ENCODE measurements around the gene CRABP1.
"Not testable (repeated sequence)": the region's sequence is repeated elsewhere in the genome, so short reads cannot be mapped to it uniquely, and the experiment has no call there.

Gene CRABP1

GRCh38 chr15:78364233-78364632 lies 24.1 kb downstream of the CRABP1 start:
- H3K27me3 Mint-ChIP-seq = peaks cover 20 to 51% of the 10 kb centered on the region in 2 donors

DNA sequence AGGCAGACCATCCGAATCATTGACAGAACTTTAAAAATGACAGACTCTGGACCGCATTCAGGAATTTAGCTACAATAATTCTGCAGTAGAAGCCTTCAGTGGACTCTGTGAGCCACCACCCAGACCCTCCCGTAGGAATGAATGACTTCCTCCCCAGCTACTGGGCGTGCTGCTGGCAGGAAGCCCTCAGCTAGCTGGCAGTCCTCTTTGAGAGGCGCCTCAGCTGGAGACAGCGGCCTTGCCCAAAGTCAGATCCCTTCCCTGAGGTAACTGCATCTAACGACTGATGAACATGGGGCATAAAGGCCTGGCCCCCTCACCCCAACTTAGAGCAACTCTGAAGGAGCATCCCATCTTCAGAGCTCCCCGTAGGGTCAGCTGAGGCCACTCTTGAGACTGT lies 25.8 kb downstream of the CRABP1 start:
- H3K9me3 Mint-ChIP-seq = no peaks in the 10 kb centered on the region
- no peak overlapping the region for H3K4me3 Mint-ChIP-seq
- H3K27me3 Mint-ChIP-seq = peaks cover 20 to 49% of the 10 kb centered on the region in 2 donors
- no peaks in the 10 kb centered on the region for H3K36me3 Mint-ChIP-seq
- no peak overlapping the region for H3K27ac Mint-ChIP-seq
- ATAC-seq (replicated peaks) = no peak
- no peak for DNase-seq
- peaks cover 0 to under 1% of the 10 kb centered on the region in 2 donors for H3K4me1 Mint-ChIP-seq

More at GRCh38 chr15:78364233-78364632, 24.1 kb downstream of the CRABP1 start:
- DNase-seq = no peak
- no peaks in the 10 kb centered on the region for H3K36me3 Mint-ChIP-seq
- no peak for ATAC-seq (replicated peaks)
- H3K4me1 Mint-ChIP-seq = peaks cover 0 to 2% of the 10 kb centered on the region in 2 donors
- no peaks in the 10 kb centered on the region for H3K9me3 Mint-ChIP-seq
- no peak overlapping the region for H3K4me3 Mint-ChIP-seq
- no peak overlapping the region for H3K27ac Mint-ChIP-seq

- no peaks in the 10 kb centered on the region for H3K4me1 Mint-ChIP-seq
- H3K27ac Mint-ChIP-seq = no peak overlapping the region
- no peaks in the 10 kb centered on the region for H3K9me3 Mint-ChIP-seq
- DNase-seq (no peak), ATAC-seq (replicated peaks) (no peak)
- H3K36me3 Mint-ChIP-seq = no peaks in the 10 kb centered on the region
- peaks cover 20 to 48% of the 10 kb centered on the region in 2 donors for H3K27me3 Mint-ChIP-seq
- no peak overlapping the region for H3K4me3 Mint-ChIP-seq
Observed at GRCh38 chr15:78366342-78366741, 26.2 kb downstream of the CRABP1 start.

DNA sequence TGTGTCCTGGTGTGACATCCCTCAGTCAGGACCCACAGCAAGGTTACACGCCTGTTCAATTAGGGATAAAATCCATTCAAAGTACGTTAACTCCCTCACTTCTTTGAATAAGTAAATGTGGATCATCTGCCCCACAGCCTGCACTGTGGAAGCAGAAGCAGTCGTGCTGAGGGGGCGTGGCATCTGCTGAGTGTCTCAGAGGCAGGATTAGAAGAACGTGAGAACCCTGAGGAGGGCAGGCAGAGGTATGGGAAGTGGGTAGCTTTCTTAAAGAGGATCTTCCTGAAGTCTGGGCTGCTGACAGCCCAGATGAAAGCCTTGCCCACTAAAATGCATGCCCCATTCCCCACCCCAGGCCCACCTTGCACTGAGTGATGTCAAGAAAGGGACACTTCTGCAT lies 28.5 kb downstream of the CRABP1 start:
- Mint-ChIP-seq H3K9me3 (no peaks in the 10 kb centered on the region), H3K27ac (no peak overlapping the region), H3K36me3 (no peaks in the 10 kb centered on the region), H3K27me3 (peaks cover 23 to 38% of the 10 kb centered on the region in 2 donors), H3K4me1 (no peaks in the 10 kb centered on the region), H3K4me3 (no peak overlapping the region)
- DNase-seq (no peak), ATAC-seq (replicated peaks) (no peak)

DNA sequence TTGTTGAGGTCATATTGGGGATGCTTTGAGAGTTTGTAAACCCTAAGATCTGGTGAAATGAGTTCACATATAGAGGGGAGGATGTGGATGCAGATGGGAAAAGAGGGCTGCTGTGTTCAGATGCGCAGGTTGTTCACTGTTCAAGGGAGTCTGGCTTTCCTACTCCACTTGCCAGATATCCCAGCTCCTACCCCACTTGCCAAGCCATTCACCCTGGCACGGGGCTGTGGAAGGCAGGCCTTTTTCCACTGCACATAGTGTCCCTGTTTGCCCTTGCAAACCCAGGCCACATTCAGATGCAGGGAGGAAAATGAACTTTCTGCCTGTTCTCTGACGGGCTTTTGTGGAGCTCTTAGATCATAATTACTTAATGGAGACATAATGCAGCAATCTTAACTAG lies 29.0 kb downstream of the CRABP1 start:
- H3K27ac Mint-ChIP-seq = no peak overlapping the region
- H3K9me3 Mint-ChIP-seq = no peaks in the 10 kb centered on the region
- H3K4me3 Mint-ChIP-seq = no peak overlapping the region

GRCh38 chr15:78370013-78370412 lies 29.9 kb downstream of the CRABP1 start:
- Mint-ChIP-seq H3K4me3 (no peak overlapping the region), H3K9me3 (no peaks in the 10 kb centered on the region), H3K36me3 (no peaks in the 10 kb centered on the region), H3K27ac (no peak overlapping the region), H3K27me3 (peaks cover 34 to 36% of the 10 kb centered on the region in 2 donors), H3K4me1 (peaks cover 4 to 8% of the 10 kb centered on the region in 2 donors)
- no peak for ATAC-seq (replicated peaks)
- no peak for DNase-seq

More for the DNA sequence above, 29.0 kb downstream of the CRABP1 start:
- H3K36me3 Mint-ChIP-seq = no peaks in the 10 kb centered on the region
- peaks cover 27 to 37% of the 10 kb centered on the region in 2 donors for H3K27me3 Mint-ChIP-seq
- H3K4me1 Mint-ChIP-seq = no peaks in the 10 kb centered on the region
- no peak for ATAC-seq (replicated peaks)
- no peak for DNase-seq

DNA sequence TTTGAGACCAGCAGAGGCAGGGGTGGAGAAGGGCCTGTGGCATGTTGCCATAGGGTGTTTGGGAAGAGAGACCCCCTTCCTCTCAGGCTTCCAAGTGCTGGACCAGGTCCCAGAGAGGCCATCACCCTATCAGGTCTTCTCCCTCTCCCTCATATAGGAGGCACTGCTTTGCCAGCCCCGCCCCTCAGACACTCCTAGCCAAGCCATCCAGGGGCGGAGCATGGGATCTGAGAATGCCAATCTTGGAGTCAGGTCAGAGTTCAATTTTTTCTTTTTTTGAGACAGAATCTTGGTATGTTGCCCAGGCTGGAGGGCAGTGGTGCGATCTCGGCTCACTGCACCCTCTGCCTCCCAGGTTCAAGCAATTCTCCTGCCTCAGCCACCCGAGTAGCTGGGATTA lies 32.7 kb downstream of the CRABP1 start:
- Mint-ChIP-seq H3K9me3 (no peaks in the 10 kb centered on the region), H3K27ac (no peak overlapping the region), H3K36me3 (no peaks in the 10 kb centered on the region), H3K4me3 (no peak overlapping the region), H3K27me3 (peaks cover 25 to 31% of the 10 kb centered on the region in 2 donors), H3K4me1 (peaks cover 6 to 12% of the 10 kb centered on the region in 2 donors)
- DNase-seq = no peak
- no peak for ATAC-seq (replicated peaks)

DNA sequence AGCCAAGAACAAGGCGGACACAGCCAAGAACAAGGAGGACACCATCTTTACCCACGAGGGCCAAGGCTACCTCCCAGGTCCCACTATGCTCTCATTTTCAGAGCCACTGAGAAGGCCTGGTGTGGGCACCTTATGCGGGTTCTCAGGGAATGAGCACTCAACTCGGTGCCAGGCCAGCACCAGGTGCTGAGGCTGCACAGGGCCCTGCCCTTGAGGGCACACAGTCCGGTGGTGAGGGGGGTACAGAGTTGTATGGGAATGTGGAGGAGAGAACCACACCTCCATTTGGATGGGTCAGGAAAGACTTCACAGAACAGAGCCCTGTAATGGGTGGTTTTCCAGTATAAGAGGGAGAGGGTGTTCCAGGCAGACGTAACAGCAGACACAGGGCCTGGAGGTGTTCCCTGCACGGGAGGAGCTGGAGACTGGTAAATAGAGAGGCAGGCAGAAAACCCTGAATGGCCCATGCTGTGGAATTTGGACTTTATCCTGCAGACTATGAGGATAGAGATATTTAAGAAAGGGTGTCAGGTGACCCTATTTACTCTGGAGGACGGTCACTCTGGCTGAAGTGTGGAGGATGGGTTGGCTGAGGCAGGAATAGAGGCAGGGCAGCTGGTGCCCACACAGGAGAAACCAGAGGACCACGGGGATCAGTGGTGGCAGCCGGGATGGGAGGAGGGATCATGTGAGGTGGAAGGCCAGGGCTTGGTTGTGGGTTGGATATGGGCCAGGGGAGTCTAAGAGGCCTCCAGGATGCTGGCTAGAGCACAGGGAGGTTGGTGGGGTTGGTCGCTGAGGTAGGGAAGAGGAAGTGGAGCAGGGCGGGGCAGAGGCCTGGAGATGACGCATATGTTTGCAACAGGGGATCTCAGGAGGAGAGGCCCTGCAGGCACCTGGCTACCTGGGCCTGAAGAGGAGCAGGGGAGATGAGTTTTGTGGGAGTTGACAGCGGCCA lies 34.6 kb downstream of the CRABP1 start:
- peaks cover 6 to 12% of the 10 kb centered on the region in 2 donors for H3K4me1 Mint-ChIP-seq
- DNase-seq (no peak), ATAC-seq (replicated peaks) (peak; percentile 61 to 69)
- peak overlapping the region; percentile 26 for H3K27ac Mint-ChIP-seq
- no peak overlapping the region for H3K4me3 Mint-ChIP-seq
- no peaks in the 10 kb centered on the region for H3K36me3 Mint-ChIP-seq
- H3K9me3 Mint-ChIP-seq = no peaks in the 10 kb centered on the region
- H3K27me3 Mint-ChIP-seq = peaks cover 17% of the 10 kb centered on the region in 2 donors

GRCh38 chr15:78380143-78380542 lies 40.0 kb downstream of the CRABP1 start:
- not testable (repeated sequence) for H3K4me3 Mint-ChIP-seq

GRCh38 chr15:78382114-78382880 lies 42.1 kb downstream of the CRABP1 start:
- no peak for ATAC-seq (replicated peaks)
- Mint-ChIP-seq H3K27me3 (peaks cover 34 to 35% of the 10 kb centered on the region in 2 donors), H3K36me3 (peaks cover 0 to 2% of the 10 kb centered on the region in 2 donors), H3K9me3 (no peaks in the 10 kb centered on the region), H3K27ac (no peak overlapping the region), H3K4me3 (no peak overlapping the region), H3K4me1 (no peaks in the 10 kb centered on the region)
- no peak for DNase-seq

More at GRCh38 chr15:78380143-78380542, 40.0 kb downstream of the CRABP1 start:
- not testable (repeated sequence) for H3K9me3 Mint-ChIP-seq; DNase-seq; H3K36me3 Mint-ChIP-seq; H3K27ac Mint-ChIP-seq; ATAC-seq (replicated peaks); H3K4me1 Mint-ChIP-seq
- peaks cover 21 to 22% of the 10 kb centered on the region in 2 donors for H3K27me3 Mint-ChIP-seq

DNA sequence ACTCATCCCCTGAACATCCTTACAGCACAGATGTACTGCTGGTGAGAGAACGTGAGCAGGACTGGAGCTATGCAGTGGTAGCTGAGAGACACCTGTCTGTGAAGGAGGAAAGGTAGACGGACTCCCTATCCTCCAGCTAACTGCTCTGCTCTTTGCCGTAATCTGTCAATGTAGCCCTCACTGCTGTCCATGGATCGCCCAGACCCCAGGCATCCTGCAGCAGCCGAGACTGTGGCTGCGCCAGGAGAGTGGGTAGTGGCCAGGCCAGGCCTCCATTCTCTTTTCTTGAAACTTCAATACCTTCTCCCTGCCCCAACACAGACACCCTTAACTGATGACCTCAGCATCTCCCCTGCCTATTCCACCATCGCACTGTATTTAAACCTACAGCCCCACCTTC lies 44.5 kb downstream of the CRABP1 start:
- Mint-ChIP-seq H3K27me3 (peaks cover 34 to 35% of the 10 kb centered on the region in 2 donors), H3K27ac (no peak overlapping the region), H3K36me3 (peaks cover 0 to 2% of the 10 kb centered on the region in 2 donors), H3K4me1 (no peaks in the 10 kb centered on the region), H3K4me3 (no peak overlapping the region), H3K9me3 (no peaks in the 10 kb centered on the region)
- ATAC-seq (replicated peaks) (no peak), DNase-seq (no peak)

DNA sequence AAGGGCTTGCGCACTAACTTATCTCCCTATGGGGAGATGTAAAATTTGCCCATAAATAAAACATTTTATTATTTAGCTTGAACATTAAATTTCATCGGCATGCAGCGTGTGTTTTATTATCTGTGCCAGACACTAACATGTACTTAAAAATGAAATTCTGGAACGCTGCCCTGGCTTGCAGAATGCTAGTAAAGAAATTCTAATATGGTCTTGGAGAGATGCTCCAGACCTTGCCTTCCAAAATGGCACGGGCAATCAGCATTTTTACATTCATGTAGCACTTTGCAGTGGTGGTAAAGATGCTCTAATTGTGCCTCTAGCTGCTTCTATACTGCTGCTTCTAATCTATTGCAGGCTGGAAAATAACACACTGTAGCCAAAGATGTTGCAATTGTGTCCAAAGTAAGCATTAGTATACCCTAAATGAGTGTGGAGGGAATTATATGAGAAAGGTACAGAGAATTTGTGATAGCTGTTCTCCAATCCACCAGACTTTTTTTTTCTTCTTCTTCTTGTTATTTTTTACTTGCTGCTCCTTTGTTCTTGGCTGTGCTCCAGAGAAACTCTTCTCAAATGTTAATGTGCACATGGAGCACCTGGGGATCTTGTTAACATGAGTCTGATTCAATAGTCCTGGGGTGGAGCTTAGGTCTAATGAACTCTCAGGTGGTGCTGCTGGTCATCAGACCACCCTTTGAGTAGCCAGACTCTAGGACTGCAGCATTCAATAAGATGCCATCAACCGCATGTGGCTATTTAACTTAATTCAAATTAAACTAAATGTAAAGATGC lies 47.3 kb downstream of the CRABP1 start:
- ATAC-seq (replicated peaks) = no peak
- Mint-ChIP-seq H3K36me3 (no peaks in the 10 kb centered on the region), H3K27ac (no peak overlapping the region), H3K4me1 (no peaks in the 10 kb centered on the region), H3K9me3 (peaks cover 0 to 3% of the 10 kb centered on the region in 2 donors), H3K4me3 (no peak overlapping the region), H3K27me3 (peaks cover 34 to 44% of the 10 kb centered on the region in 2 donors)
- no peak for DNase-seq

GRCh38 chr15:78388865-78389264 lies 48.7 kb downstream of the CRABP1 start:
- Mint-ChIP-seq H3K4me3 (no peak overlapping the region), H3K27me3 (peaks cover 36 to 44% of the 10 kb centered on the region in 2 donors), H3K36me3 (no peaks in the 10 kb centered on the region), H3K4me1 (no peaks in the 10 kb centered on the region), H3K27ac (no peak overlapping the region), H3K9me3 (peaks cover 0 to 3% of the 10 kb centered on the region in 2 donors)
- ATAC-seq (replicated peaks) = no peak
- no peak for DNase-seq

DNA sequence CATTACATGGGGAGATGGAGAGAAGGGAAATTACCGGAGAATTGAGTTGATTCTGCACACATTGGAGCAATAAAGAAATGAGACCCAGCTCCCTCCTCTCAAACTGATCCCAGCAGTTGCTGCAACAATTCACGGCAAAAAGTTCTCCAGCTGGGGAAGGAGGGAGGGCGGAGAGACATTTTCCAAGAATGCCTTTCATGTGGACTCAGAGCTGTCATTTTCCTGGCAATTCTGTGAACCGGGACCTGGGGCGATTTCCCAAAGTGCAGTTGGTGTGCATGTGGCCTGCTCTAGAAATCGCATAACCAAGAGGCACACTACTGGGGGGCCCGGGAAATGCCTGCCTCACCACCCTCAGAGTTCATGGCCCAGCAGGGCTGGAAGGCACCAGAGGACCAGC lies 49.2 kb downstream of the CRABP1 start:
- H3K4me3 Mint-ChIP-seq = no peak overlapping the region
- H3K27me3 Mint-ChIP-seq = peaks cover 33 to 41% of the 10 kb centered on the region in 2 donors

More for the DNA sequence above, 49.2 kb downstream of the CRABP1 start:
- peaks cover 0 to 3% of the 10 kb centered on the region in 2 donors for H3K9me3 Mint-ChIP-seq
- H3K36me3 Mint-ChIP-seq = no peaks in the 10 kb centered on the region
- H3K27ac Mint-ChIP-seq = no peak overlapping the region
- H3K4me1 Mint-ChIP-seq = no peaks in the 10 kb centered on the region
- DNase-seq = no peak
- ATAC-seq (replicated peaks) = no peak

Data from stimulated activated naive B cell treated with anti-CD40 and anti-IgM and Interleukin-4, amounts not matched to agents 10 μg/mL and 1 μg/mL and 100 μg/mL, for 72 hours (primary cell).